ENCODE results near the gene POLN. TPM values are rescaled to one million over a fixed set of nuclear protein-coding genes. Genes with fewer than 3 reads are reported as not detected.

POLN gene
- total RNA-seq, 1 experiment from 2014 or later, result 3.5 TPM

GRCh38 chr4:2290974-2291704 is 49.2 kb upstream of the POLN start:
- H3K4me3 Mint-ChIP-seq, result no peak overlapping the region
- peaks cover 4% of the 10 kb centered on the region for H3K4me1 Mint-ChIP-seq
- H3K9me3 Mint-ChIP-seq, result peaks cover 8% of the 10 kb centered on the region
- DNase-seq (ENCODE audit: low spot score), result no peak
- TF ChIP-seq STAT6 (CRISPR knock-in tag; conservative IDR thresholded peaks at IDR 0.05; ENCODE audit: low read depth) (no peak), EMX1 (CRISPR knock-in tag; IDR thresholded peaks at IDR 0.05) (no peak), ZNF281 (CRISPR knock-in tag; IDR thresholded peaks at IDR 0.05) (no peak), PRDM15 (CRISPR knock-in tag; IDR thresholded peaks at IDR 0.05) (no peak), CDX4 (CRISPR knock-in tag; IDR thresholded peaks at IDR 0.05; ENCODE audit: borderline replicate concordance) (no peak), ZNF121 (CRISPR knock-in tag; IDR thresholded peaks at IDR 0.05) (no peak)
- no peak overlapping the region for H3K27ac Mint-ChIP-seq
- no peaks in the 10 kb centered on the region for H3K27me3 Mint-ChIP-seq (ENCODE audit: low read depth)
- POLR2A ChIA-PET, result no interaction called here
- CTCF ChIA-PET, result interaction anchor here (1.0 to 2.2 kb wide), 4 partner anchors 22 to 150 kb away, joined by 3 to 8 read pairs (median 5); no protein-coding TSS in a partner anchor
- H3K36me3 Mint-ChIP-seq, result peaks cover 2% of the 10 kb centered on the region; the same call in 1 of the 2 replicates
- no peak for ATAC-seq

GRCh38 chr4:2290488-2290887 is 48.6 kb upstream of the POLN start:
- H3K4me3 Mint-ChIP-seq, result no peak overlapping the region
- no peak overlapping the region for H3K27ac Mint-ChIP-seq
- POLR2A ChIA-PET, result no interaction called here
- peaks cover 8% of the 10 kb centered on the region for H3K9me3 Mint-ChIP-seq
- ATAC-seq (no peak), DNase-seq (ENCODE audit: low spot score) (no peak)
- H3K36me3 Mint-ChIP-seq, result peaks cover 2% of the 10 kb centered on the region; the same call in 1 of the 2 replicates
- no peaks in the 10 kb centered on the region for H3K27me3 Mint-ChIP-seq (ENCODE audit: low read depth)
- TF ChIP-seq ZNF317 (CRISPR knock-in tag; IDR thresholded peaks at IDR 0.05; ENCODE audit: borderline replicate concordance, low read depth), result no peak
- no peak for TF ChIP-seq PREB (CRISPR knock-in tag; IDR thresholded peaks at IDR 0.05; ENCODE audit: borderline replicate concordance)
- TF ChIP-seq ATF1 (CRISPR knock-in tag; IDR thresholded peaks at IDR 0.05), result no peak
- peaks cover under 1% of the 10 kb centered on the region for H3K4me1 Mint-ChIP-seq
- CTCF ChIA-PET, result interaction anchor here (1.4 to 2.2 kb wide), 3 partner anchors 21 to 151 kb away, joined by 5 to 8 read pairs (median 5); no protein-coding TSS in a partner anchor

Measured in WTC11 (cell line).